ENCODE results near the gene EML1.
A peak's percentile ranks its signal among the peaks of the same experiment; 100 is the strongest.
"Not testable (repeated sequence)": the region's sequence is repeated elsewhere in the genome, so short reads cannot be mapped to it uniquely, and the experiment has no call there.

The EML1 gene

GRCh38 chr14:99943620-99944019 lies 150.4 kb downstream of the EML1 start:
- no peak for DNase-seq

- no peak for DNase-seq
These were observed 151.0 kb downstream of the EML1 start for GRCh38 chr14:99944241-99944651.

- DNase-seq = peak; percentile 12
These were observed 152.8 kb downstream of the EML1 start for GRCh38 chr14:99945732-99946651.

GRCh38 chr14:99946652-99947489 lies 153.7 kb downstream of the EML1 start:
- peak; percentile 18 for DNase-seq

- DNase-seq = no peak
These were observed 154.5 kb downstream of the EML1 start for GRCh38 chr14:99947695-99948094.

GRCh38 chr14:99949011-99949732 lies 156.0 kb downstream of the EML1 start:
- DNase-seq = not testable (repeated sequence)

- DNase-seq = no peak
These were observed 157.0 kb downstream of the EML1 start for GRCh38 chr14:99950181-99950580.

- DNase-seq = no peak
These were observed 157.9 kb downstream of the EML1 start for GRCh38 chr14:99951085-99951484.

- no peak for DNase-seq
These were observed 158.8 kb downstream of the EML1 start for GRCh38 chr14:99952039-99952438.

GRCh38 chr14:99952453-99952852 lies 159.2 kb downstream of the EML1 start:
- DNase-seq = no peak

GRCh38 chr14:99955826-99956455 lies 162.7 kb downstream of the EML1 start:
- no peak for DNase-seq

- no peak for DNase-seq
These were observed 165.2 kb downstream of the EML1 start for GRCh38 chr14:99958380-99958779.

GRCh38 chr14:99961826-99962518 lies 168.8 kb downstream of the EML1 start:
- DNase-seq = no peak

- no peak for DNase-seq
These were observed 171.8 kb downstream of the EML1 start for GRCh38 chr14:99964979-99965378.

GRCh38 chr14:99966037-99966835 lies 173.0 kb downstream of the EML1 start:
- DNase-seq = no peak

- DNase-seq = no peak
These were observed 173.7 kb downstream of the EML1 start for GRCh38 chr14:99966912-99967311.

GRCh38 chr14:99968191-99968920 lies 175.1 kb downstream of the EML1 start:
- DNase-seq = peak; percentile 97

GRCh38 chr14:99968941-99969340 lies 175.7 kb downstream of the EML1 start:
- DNase-seq = peak; percentile 78

GRCh38 chr14:99969673-99970322 lies 176.6 kb downstream of the EML1 start:
- DNase-seq = no peak
